SK-N-SH (cell line): ENCODE results near the gene OPA1. TPM values are rescaled to one million over a fixed set of nuclear protein-coding genes. Genes with fewer than 3 reads are reported as not detected.

Experiments
- CTCF ChIA-PET: fragments of 300-600, 350-600 bp; formaldehyde crosslinking; extraction: SDS; loops from one replicate; lab custom pipeline; 2021; lab: Yijun Ruan, JAX
- POLR2A ChIA-PET: fragments of 350-600 bp; sonication (Branson Sonifier 250); formaldehyde crosslinking; extraction: SDS; loops from one replicate; lab custom pipeline; 2020; ENCODE audit warnings: antibody characterized with exemption, inconsistent platforms; lab: Yijun Ruan, JAX
- DNase-seq: peaks from one replicate; pipeline ENCODE4 v3.0.0; 2012
- H2AFZ ChIP-seq: fragments of 200-600 bp; sonication (generic); 2 replicates; pipeline ENCODE4 v1.8.1; 2016; ENCODE audit warnings: antibody characterized with exemption, mild to moderate bottlenecking, low read depth
- H3F3A ChIP-seq: fragments of 200-600 bp; sonication (generic); replicated peaks from 2 replicates; pipeline ENCODE3; 2016; ENCODE audit warnings: antibody characterized with exemption, mild to moderate bottlenecking; ENCODE audit not compliant: insufficient read depth
- H3K27ac ChIP-seq, 2 experiments: fragments of 200-500 bp in 1 of 2; fragments of 200-600 bp in 1 of 2; sonication (Bioruptor generic) in 1 of 2; sonication (generic), shearing (Covaris generic) in 1 of 2; 2 replicates each; pipeline versions ENCODE4 v1.5.1 to v1.6.1; 2014 to 2016; ENCODE audit warnings: low read depth in 2 of 2, inconsistent platforms in 1 of 2, low read length in 1 of 2, mild to moderate bottlenecking in 1 of 2, mixed read lengths in 1 of 2
- H3K27me3 ChIP-seq: fragments of 200-600 bp; sonication (generic), shearing (Covaris generic); 2 replicates; pipeline ENCODE4 v1.6.1; 2016; ENCODE audit warnings: mixed run types; ENCODE audit not compliant: insufficient read depth
- H3K36me3 ChIP-seq, 2 experiments: fragments of 200-500 bp in 1 of 2; fragments of 200-600 bp in 1 of 2; sonication (Bioruptor generic) in 1 of 2; sonication (generic) in 1 of 2; replicated peaks in 1 of 2; 2 replicates each; pipeline versions ENCODE3 to v1.5.1; 2014 to 2016; ENCODE audit warnings: low read length in 1 of 2, mild to moderate bottlenecking in 1 of 2; ENCODE audit not compliant: insufficient read depth in 2 of 2, control insufficient read depth in 1 of 2
- H3K4me1 ChIP-seq, 2 experiments: fragments of 200-500 bp in 1 of 2; fragments of 200-600 bp in 1 of 2; sonication (Bioruptor generic) in 1 of 2; sonication (generic), shearing (Covaris generic) in 1 of 2; 2 replicates each; pipeline versions ENCODE4 v1.5.1 to v1.6.1; 2014 to 2016; ENCODE audit warnings: low read depth in 1 of 2, low read length in 1 of 2, mixed run types in 1 of 2; ENCODE audit not compliant: insufficient read depth in 2 of 2, control insufficient read depth in 1 of 2
- H3K4me2 ChIP-seq: fragments of 200-600 bp; sonication (generic), shearing (Covaris generic); 2 replicates; pipeline ENCODE4 v1.6.1; 2017; ENCODE audit warnings: mixed run types
- H3K4me3 ChIP-seq, 2 experiments: fragments of 200-500 bp in 1 of 2; fragments of 200-600 bp in 1 of 2; sonication (Bioruptor generic) in 1 of 2; sonication (generic), shearing (Covaris generic) in 1 of 2; 2 replicates each; pipeline versions ENCODE4 v1.5.1 to v1.8.1; 2014 to 2016; ENCODE audit warnings: low read depth in 2 of 2, inconsistent platforms in 1 of 2, low read length in 1 of 2, mild to moderate bottlenecking in 1 of 2, mixed read lengths in 1 of 2, moderate library complexity in 1 of 2
- H3K79me2 ChIP-seq: fragments of 200-600 bp; sonication (generic); 2 replicates; pipeline ENCODE4 v1.8.1; 2017; ENCODE audit warnings: mild to moderate bottlenecking; ENCODE audit not compliant: insufficient read depth
- H3K9ac ChIP-seq: fragments of 200-600 bp; sonication (generic); 2 replicates; pipeline ENCODE4 v1.6.1; 2017; ENCODE audit warnings: mixed run types
- H3K9me2 ChIP-seq: fragments of 200-600 bp; sonication (generic); 2 replicates; pipeline ENCODE4 v1.6.1; 2017; ENCODE audit warnings: mixed run types
- H3K9me3 ChIP-seq: fragments of 200-600 bp; sonication (generic); 2 replicates; pipeline ENCODE4 v1.6.1; 2017; ENCODE audit warnings: mixed run types, mild to moderate bottlenecking, moderate library complexity
- H4K20me1 ChIP-seq: fragments of 200-600 bp; sonication (generic); 2 replicates; pipeline ENCODE4 v1.6.1; 2017; ENCODE audit warnings: mild to moderate bottlenecking, mixed run types; ENCODE audit not compliant: insufficient read depth
- ELF1 ChIP-seq: IDR thresholded peaks from 2 replicates; pipeline ENCODE4 v1.4.0; 2012
- EP300 ChIP-seq, 2 experiments: IDR thresholded peaks; 2 replicates each; pipeline versions ENCODE4 v1.4.0 to v1.6.1; 2012; ENCODE audit warnings: borderline replicate concordance in 1 of 2, low read depth in 1 of 2, low read length in 1 of 2
- JUND ChIP-seq: IDR thresholded peaks from 2 replicates; pipeline ENCODE4 v1.4.0; 2012
- MAX ChIP-seq: IDR thresholded peaks from 2 replicates; pipeline ENCODE4 v1.4.0; 2012; ENCODE audit warnings: low read depth
- MXI1 ChIP-seq: IDR thresholded peaks from 2 replicates; pipeline ENCODE4 v1.6.1; 2012; ENCODE audit warnings: mild to moderate bottlenecking, low read depth, low read length, improper control_type of control experiment
- NFIC ChIP-seq: IDR thresholded peaks from 2 replicates; pipeline ENCODE4 v1.4.0; 2012; ENCODE audit warnings: borderline replicate concordance
- POLR2AphosphoS5 ChIP-seq: IDR thresholded peaks from 2 replicates; pipeline ENCODE4 v1.6.1; 2012; ENCODE audit warnings: low read depth, low read length
- RXRA ChIP-seq: IDR thresholded peaks from 2 replicates; pipeline ENCODE4 v1.4.0; 2012; ENCODE audit warnings: low read depth, mild to moderate bottlenecking, borderline replicate concordance
- SIN3A ChIP-seq: IDR thresholded peaks from 2 replicates; pipeline ENCODE4 v1.6.1; 2012; ENCODE audit warnings: low read depth, mild to moderate bottlenecking, low read length, moderate library complexity, borderline replicate concordance
- SMC3 ChIP-seq: IDR thresholded peaks from 2 replicates; pipeline ENCODE4 v1.6.1; 2012; ENCODE audit warnings: low read depth, low read length, improper control_type of control experiment
- TEAD4 ChIP-seq: IDR thresholded peaks from 2 replicates; pipeline ENCODE4 v1.4.0; 2012; ENCODE audit warnings: mild to moderate bottlenecking, borderline replicate concordance; ENCODE audit not compliant: insufficient read depth
- USF2 ChIP-seq: fragments of 150-350 bp; IDR thresholded peaks from 2 replicates; pipeline ENCODE4 v1.6.1; 2017; ENCODE audit warnings: antibody characterized with exemption, low read length, low read depth, borderline replicate concordance
- WGBS: methylation state at CpG from one replicate; pipeline ENCODE4 v1.1.6; 2017; ENCODE audit warnings: low lambda C conversion rate; 5-methylcytosine and 5-hydroxymethylcytosine counted together
- polyA plus RNA-seq, 3 experiments: library from polyadenylated mRNA; depleted of rRNA; stranded (reverse); fragments of >200 nt; gene quantifications; 2 replicates each; pipeline ENCODE4 v1.2.3, GENCODE V29; 2012
- TF ChIP-seq, protein P1 (sequence below): IDR thresholded peaks from 2 replicates; pipeline ENCODE4 v1.4.0; 2012; ENCODE audit warnings: low read depth, borderline replicate concordance
- TF ChIP-seq, protein P2 (sequence below): IDR thresholded peaks from 2 replicates; pipeline ENCODE4; 2012

Gene OPA1
- polyA plus RNA-seq, 1 of the 3 experiments (the other 2 are of a cell fraction) = 11.4 TPM

GRCh38 chr3:193711523-193711963 is 118.5 kb downstream of the OPA1 start:
- no peaks in the 10 kb centered on the region for H3K79me2 ChIP-seq
- CTCF ChIA-PET = interaction anchor here (0.7 kb wide), 1 partner anchor 24 kb away, joined by 3 read pairs; no protein-coding TSS in a partner anchor
- DNase-seq = no peak
- H3K9me2 ChIP-seq = no peaks in the 10 kb centered on the region
- POLR2A ChIA-PET = no interaction called here
- H3K36me3 ChIP-seq = no peaks in the 10 kb centered on the region
- TF ChIP-seq JUND (no peak), ELF1 (no peak), NFIC (no peak), TEAD4 (no peak), USF2 (no peak), MAX (no peak), EP300 (IDR thresholded peaks at IDR 0.05; ENCODE audit: borderline replicate concordance in 1 of 2, low read depth in 1 of 2, low read length in 1 of 2) (no peak), SMC3 (no peak), MXI1 (no peak), SIN3A (no peak), RXRA (no peak), POLR2AphosphoS5 (no peak)
- TF ChIP-seq, protein P1, sequence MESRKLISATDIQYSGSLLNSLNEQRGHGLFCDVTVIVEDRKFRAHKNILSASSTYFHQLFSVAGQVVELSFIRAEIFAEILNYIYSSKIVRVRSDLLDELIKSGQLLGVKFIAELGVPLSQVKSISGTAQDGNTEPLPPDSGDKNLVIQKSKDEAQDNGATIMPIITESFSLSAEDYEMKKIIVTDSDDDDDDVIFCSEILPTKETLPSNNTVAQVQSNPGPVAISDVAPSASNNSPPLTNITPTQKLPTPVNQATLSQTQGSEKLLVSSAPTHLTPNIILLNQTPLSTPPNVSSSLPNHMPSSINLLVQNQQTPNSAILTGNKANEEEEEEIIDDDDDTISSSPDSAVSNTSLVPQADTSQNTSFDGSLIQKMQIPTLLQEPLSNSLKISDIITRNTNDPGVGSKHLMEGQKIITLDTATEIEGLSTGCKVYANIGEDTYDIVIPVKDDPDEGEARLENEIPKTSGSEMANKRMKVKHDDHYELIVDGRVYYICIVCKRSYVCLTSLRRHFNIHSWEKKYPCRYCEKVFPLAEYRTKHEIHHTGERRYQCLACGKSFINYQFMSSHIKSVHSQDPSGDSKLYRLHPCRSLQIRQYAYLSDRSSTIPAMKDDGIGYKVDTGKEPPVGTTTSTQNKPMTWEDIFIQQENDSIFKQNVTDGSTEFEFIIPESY = no peak
- TF ChIP-seq, protein P2, sequence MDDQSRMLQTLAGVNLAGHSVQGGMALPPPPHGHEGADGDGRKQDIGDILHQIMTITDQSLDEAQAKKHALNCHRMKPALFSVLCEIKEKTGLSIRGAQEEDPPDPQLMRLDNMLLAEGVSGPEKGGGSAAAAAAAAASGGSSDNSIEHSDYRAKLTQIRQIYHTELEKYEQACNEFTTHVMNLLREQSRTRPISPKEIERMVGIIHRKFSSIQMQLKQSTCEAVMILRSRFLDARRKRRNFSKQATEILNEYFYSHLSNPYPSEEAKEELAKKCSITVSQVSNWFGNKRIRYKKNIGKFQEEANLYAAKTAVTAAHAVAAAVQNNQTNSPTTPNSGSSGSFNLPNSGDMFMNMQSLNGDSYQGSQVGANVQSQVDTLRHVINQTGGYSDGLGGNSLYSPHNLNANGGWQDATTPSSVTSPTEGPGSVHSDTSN = no peak
- no peak overlapping the region for H3K27ac ChIP-seq
- H3K4me3 ChIP-seq = no peak overlapping the region
- H3K9ac ChIP-seq = no peak overlapping the region
- H3K4me1 ChIP-seq = no peaks in the 10 kb centered on the region
- no peak overlapping the region for H3K4me2 ChIP-seq
- H3F3A ChIP-seq = no peaks in the 10 kb centered on the region
- no peaks in the 10 kb centered on the region for H3K27me3 ChIP-seq
- H3K9me3 ChIP-seq = no peaks in the 10 kb centered on the region
- H2AFZ ChIP-seq = no peak overlapping the region
- no peaks in the 10 kb centered on the region for H4K20me1 ChIP-seq
- WGBS = 80% methylated on average over 3 of the region's 9 CpGs
